HG02970 (cell line): ENCODE measurements around the gene TACC3.
A peak's percentile ranks its signal among the peaks of the same experiment; 100 is the strongest.

Source experiments
- ATAC-seq: cut with Tn5 transposase; IDR thresholded peaks from one replicate; pipeline ENCODE4 v1.9.1; 2021; ENCODE audit warnings: mild to moderate bottlenecking, moderate library complexity, moderate number of reproducible peaks; ENCODE audit not compliant: unreplicated experiment, low FRiP score

TACC3 gene

DNA sequence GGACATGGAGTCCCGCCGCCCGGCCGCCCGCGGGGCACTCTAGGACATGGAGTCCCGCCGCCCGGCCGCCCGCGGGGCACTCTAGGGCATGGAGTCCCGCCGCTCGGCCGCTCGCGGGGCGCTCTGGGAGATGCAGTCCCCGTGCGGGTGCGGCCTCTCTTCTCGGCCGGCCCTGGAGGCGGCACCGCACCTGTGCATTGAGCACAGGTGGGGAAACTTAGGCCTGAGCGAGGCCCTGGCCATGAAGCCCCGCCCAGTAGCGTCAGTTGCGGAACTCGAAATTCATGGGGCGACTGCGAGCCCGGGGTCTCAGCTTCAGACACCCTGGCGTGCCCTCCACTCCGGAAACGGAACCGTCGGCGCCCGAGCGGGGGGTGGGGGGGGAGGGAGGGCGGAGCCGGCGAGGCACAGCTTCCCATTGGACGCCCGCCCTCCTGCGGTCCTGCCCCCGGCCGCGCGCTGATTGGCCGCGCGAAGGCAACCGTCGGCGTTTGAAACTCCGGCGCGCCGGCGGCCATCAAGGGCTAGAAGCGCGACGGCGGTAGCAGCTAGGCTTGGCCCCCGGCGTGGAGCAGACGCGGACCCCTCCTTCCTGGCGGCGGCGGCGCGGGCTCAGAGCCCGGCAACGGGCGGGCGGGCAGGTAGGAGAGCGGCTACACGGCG, at the start of gene TACC3, which contains the start of gene TMEM129:
TSS of gene TACC3 (plus strand) at position 519 of the 663 bp plus-strand sequence. CDS start 1,901 bp downstream, outside the sequence.
TSS of gene TMEM129 (minus strand) at position 321 of the 663 bp plus-strand sequence. CDS start 486 bp downstream, outside the sequence.
- ATAC-seq = peak; percentile 72

- no peak for ATAC-seq
These were observed 47.6 kb upstream of the TACC3 start for GRCh38 chr4:1673671-1674070.

DNA sequence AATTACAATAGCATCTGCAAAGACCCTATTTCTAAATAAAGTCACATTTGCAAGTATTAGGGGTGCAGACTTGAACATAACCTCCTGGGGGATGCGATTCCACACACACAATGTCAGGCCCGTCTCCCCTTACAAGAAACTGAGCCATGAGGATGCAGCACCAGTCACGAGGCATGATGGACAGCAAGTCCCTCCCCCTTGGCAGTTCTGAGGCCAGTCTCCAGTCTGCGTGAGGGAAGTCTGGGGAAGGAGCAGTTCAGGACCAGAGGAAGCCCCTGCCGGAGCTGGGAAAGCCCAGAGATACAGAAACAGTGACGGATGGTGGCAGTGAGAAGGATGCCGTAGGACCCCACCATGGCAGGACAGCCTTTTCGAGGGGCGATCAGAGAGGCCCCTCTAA, 46.6 kb upstream of the TACC3 start:
- no peak for ATAC-seq

- no peak for ATAC-seq
These were observed 46.1 kb upstream of the TACC3 start for GRCh38 chr4:1675136-1675801.

- no peak for ATAC-seq
These were observed 45.6 kb upstream of the TACC3 start for GRCh38 chr4:1675802-1676137.

DNA sequence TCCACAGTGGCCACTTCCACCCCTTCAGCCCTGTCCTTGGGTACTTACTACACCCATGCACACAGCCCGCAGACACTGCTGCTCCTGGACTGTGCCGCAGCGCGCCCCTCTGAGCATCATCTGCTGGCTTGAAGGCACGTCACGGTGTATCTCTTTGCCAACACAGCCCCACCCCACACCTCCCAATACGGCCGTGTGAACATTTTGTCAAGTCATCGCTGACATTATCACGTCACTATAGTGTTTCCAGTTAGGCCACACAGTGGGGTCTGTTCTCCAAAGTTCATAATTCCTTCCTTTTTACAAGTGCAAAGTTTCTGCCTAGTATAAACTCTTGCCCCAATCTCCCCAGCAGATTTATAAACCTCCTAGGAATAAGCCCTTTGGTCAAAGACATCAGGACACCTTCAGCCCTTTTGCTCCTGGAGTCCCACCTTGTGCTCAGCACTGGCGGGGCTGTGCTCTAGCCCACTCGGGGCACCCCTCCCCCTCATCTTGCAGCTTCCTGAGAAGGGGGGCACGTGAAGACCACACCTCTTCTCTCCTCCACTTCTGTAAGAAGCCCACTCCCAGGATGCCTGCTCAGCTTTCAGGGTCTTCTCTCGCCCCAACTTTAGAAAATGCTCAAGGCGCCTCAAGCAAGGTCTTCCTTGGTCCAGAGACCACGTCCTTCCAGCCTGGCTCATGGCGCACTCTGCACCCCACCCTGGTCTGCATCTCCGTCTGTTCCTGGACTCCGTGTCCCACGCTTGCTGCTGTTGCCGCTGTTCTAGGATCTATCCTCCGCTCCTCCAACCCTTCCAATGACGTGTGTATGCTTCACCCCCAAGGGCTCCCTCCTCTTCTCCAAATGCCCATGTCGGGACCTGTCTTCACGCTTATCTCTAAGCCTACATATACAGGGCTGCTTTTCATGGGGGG, 44.5 kb upstream of the TACC3 start:
- no peak for ATAC-seq

DNA sequence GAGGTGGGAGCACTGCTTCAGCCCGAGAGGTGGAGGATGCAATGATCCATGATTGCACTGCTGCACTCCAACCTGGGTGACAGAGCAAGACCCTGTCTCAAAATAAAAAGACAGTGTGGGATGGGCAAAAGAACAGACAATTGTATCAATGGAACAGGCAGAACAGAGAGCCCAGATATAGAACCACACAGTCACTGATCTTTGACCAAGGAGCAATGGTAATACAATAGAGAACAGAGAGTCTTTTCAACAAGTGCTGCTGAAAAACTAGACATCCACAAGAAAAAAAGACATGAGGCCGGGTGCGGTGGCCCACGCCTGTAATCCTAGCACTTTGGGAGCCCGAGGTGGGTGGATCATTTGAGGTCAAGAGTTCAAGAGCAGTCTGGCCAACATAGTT, 43.1 kb upstream of the TACC3 start:
- no peak for ATAC-seq

- ATAC-seq = no peak
These were observed 38.5 kb upstream of the TACC3 start for GRCh38 chr4:1682860-1683259.

DNA sequence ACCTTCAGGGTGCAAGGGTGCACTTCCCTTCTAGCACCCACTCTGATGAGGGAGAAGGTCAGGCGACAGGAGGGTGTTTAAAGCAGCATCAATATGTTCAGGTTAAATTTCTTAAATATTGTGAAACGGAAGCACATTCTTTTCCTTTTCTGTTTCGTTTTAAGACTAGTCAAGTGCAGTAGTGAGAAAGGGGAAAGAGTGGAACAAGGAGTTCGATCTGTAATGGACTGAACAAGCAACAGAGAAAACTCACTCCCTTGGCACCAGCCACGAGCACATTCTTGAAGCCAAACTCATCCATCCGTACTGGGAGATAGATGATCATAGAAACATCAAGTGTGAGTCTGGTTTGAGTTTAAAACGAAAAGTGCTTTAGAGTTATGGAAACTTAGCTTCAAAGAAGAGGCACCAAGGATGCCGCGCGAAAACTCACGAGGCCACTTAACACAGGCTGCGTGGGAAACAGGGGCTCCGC, 38.0 kb upstream of the TACC3 start:
- no peak for ATAC-seq

DNA sequence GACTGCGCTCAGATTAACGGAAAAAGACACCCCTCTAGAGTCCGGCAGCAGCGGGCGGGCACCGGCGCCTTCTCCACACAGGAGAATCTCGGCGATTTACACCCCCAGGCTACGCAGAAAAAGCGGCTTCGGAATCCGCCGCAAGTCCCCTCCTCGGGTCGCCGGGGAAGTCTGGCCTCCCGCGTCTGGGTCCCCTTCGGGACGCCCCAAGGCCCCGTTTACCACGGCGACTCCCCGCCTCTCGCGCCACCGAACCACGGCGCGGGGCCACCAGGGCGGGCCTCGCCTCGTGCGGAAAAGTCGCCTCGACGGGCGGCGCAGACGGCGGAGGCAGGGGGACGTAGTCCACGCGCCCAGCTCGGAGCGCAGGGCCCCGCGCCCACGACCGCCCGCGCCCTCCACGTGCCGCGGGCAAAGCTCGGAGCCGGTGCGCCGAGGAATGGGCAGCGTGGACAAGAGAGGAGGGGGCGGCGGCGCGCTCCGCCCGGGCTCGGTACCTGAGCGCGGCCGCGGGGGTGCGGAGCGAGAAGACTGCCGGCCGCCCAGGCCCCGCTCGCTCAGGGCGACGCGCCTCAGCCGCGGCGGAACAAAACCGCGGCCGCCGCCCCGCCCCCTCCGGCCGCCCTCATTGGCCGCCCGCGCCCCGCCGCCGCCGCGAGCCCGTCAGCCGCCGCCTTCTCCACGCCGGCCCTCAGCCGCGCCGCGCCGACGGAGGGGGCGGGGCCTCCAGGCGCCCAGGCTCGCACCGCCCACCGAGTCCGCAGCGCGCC, 37.4 kb upstream of the TACC3 start, which contains the start of gene FAM53A:
TSS of gene FAM53A (minus strand) at position 578 of the 770 bp plus-strand sequence. CDS start 15,572 bp downstream, outside the sequence.
- ATAC-seq = peak; percentile 89

- peak; percentile 12 for ATAC-seq
These were observed 36.7 kb upstream of the TACC3 start for GRCh38 chr4:1684506-1685234.

DNA sequence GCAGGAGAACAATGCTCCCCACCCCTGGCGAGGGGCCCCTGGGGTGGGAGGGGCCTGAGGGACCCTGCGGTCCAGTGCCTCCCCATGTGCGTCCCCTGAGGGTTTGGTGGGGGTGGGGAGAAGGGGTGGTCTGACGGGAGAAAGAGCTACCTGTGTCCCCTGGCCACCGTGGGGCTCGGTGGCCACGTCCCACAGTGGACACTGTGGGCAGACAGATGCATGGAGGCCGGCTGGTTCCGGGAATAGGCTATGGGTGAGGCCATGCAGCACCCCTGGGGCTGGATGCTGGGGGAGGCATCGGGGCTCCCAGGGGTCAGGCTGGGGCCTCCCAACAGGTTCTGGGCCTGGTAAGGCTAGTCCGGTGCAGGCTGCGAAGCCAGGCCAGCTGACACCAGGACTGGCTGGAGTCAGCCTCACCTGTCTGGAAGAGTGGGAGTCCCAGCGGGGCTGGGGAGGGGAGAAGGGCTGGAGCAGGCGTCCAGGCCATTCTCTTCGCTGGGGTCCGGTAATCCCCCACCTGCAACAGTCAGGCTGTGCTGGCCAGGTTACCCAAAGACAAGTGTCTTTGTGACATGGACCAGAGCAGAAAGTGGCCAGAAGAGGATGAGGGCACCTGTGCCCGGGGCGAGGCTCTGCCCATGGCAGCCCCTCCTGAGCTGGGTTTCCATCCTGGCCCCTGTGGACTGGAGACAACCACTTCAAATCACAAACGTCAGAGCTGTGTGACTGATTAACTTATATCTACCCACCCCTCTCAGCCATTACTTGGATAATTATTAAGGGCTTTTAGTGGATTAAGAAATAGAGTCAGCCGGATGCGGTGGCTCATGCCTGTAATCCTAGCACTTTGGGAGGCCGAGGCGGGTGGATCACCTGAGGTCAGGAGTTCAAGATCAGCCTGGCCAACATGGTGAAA, 35.8 kb upstream of the TACC3 start:
- no peak for ATAC-seq

- ATAC-seq = no peak
These were observed 34.8 kb upstream of the TACC3 start for GRCh38 chr4:1686440-1687036.

DNA sequence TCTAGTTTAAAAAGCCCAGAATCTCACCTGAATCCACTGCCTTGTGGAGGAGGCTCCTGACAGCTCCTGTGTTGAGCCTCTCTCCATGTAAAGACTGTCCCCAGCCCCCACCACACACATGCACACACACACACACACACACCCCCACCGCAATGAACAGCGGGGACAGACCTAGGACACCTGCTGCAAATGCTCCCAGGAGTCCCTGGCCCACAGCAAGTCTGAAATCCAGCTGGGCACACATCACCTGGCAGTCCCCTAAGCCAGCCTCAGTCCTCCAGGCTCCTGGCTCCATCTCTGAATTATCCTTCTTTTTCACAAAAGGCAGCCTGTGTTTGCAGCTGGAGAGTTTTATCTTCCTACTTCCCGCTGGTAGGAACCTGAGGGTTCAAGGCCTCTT, 30.6 kb upstream of the TACC3 start:
- ATAC-seq = no peak

DNA sequence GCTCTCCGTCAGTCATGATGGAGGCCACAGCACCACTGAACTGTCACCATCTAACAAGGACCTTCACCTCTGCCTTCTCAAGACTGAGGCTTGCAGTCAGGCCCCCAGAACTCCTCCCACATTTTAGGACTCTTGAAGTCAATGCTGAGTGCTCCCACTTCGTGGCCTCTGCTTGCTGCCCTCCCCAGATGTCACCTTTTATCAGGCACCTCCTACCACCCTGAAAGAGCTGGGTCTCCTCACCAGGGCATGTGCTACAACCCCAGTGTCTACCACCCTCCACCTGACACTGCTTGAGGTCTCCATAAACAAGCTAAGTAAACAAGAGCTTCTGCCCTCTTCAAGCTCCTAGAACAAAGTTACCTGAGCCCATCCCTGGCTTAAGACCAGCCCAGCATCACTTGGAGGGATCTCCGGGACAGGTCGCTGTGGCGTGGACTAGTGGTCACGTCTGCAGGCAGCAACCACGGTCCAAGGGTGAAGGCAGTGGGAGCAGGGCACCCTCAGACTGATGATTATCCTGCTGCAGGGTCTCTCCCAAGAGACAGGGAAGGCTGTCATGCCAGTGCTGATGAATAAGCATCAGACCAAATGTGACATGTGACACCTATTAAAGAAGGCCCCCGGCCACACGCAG, 29.5 kb upstream of the TACC3 start:
- ATAC-seq = no peak

GRCh38 chr4:1693131-1693896, 28.0 kb upstream of the TACC3 start:
- ATAC-seq = no peak

GRCh38 chr4:1695913-1696312, 25.4 kb upstream of the TACC3 start:
- no peak for ATAC-seq
